ENCODE data around the gene CPE.

DNA sequence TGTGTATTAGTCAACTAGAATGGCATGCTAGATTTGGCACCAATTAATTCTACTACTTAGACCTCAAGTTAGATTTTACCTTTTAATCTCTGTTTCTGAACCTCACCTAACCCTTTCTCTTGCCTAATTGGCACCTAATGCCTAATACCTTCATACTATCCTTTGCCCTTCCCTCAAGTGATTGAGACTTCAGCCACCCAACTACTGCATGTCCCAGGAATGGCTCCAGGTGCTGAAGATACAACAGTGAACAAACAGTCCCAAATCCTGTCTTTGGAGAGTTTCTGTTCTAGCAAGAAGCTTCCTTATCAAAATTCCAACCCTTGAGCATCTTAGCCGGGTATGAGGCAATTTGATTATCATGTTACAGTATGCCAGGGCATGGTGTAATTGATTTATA, 139.9 kb downstream of the CPE start:
- no peak for TF ChIP-seq EZH2 (IDR thresholded peaks at IDR 0.05)
- TF ChIP-seq CTCF (IDR thresholded peaks at IDR 0.05): no peak
- no peak for TF ChIP-seq EZH2phosphoT487 (IDR thresholded peaks at IDR 0.05)
